B cell (primary cell): Measurements from ENCODE around the gene OR7A5. TPM values are rescaled to one million over a fixed set of nuclear protein-coding genes. Genes with fewer than 3 reads are reported as not detected.

Experiments used
- ATAC-seq: fragments of 200-7000 bp; cut with Tn5 transposase; one replicate; pipeline ENCODE4 v1.10.0; 2021; ENCODE audit warnings: low read depth, mild to moderate bottlenecking, moderate number of reproducible peaks, moderate library complexity
- CTCF ChIA-PET: fragments of 350-600 bp; sonication (Branson Sonifier 250); formaldehyde crosslinking; loops from one replicate; lab custom pipeline; 2021; ENCODE audit warnings: antibody characterized with exemption, inconsistent platforms; lab: Charles Lee
- POLR2A ChIA-PET: fragments of 350-600 bp; sonication (Branson Sonifier 250); formaldehyde crosslinking; loops from one replicate; lab custom pipeline; 2021; ENCODE audit warnings: antibody characterized with exemption; lab: Charles Lee
- DNase-seq: peaks from one replicate; pipeline ENCODE4 v3.0.0; 2013
- H2AFZ ChIP-seq: 2 replicates; pipeline ENCODE4 v1.6.1; 2012; ENCODE audit warnings: mild to moderate bottlenecking, low read depth, low read length; ENCODE audit not compliant: insufficient read depth, poor library complexity, severe bottlenecking
- H3K27ac ChIP-seq, 2 donors: 1 replicate in 1 of 2; 2 replicates in 1 of 2; pipeline ENCODE4 v1.5.1; 2012 to 2013; ENCODE audit warnings: low read length in 2 of 2, mild to moderate bottlenecking in 2 of 2, moderate library complexity in 1 of 2
- H3K27me3 ChIP-seq, 4 experiments: fragments of 200-600 bp in 1 of 4; sonication (generic) in 1 of 4; replicated peaks in 1 of 4; 1 replicate in 2 of 4; 2 replicates in 2 of 4; pipeline versions ENCODE4 v1.6.1 to v1.7.0; 2013 to 2016; ENCODE audit warnings: low read length in 3 of 4, mild to moderate bottlenecking in 2 of 4, mixed read lengths in 1 of 4, moderate library complexity in 1 of 4; ENCODE audit not compliant: insufficient read depth in 4 of 4, control insufficient read depth in 3 of 4; ENCODE audit errors: control extremely low read depth in 1 of 4
- H3K36me3 ChIP-seq, 2 experiments: replicated peaks in 1 of 2; 1 replicate in 1 of 2; 2 replicates in 1 of 2; pipeline versions ENCODE4 v1.6.1 to v1.7.1; 2013; ENCODE audit warnings: low read length in 1 of 2; ENCODE audit not compliant: insufficient read depth in 2 of 2, control insufficient read depth in 1 of 2; ENCODE audit errors: control extremely low read depth in 1 of 2, extremely low read depth in 1 of 2
- H3K4me1 ChIP-seq, 2 donors: fragments of 200-600 bp in 1 of 2; sonication (generic) in 1 of 2; 1 replicate in 1 of 2; 2 replicates in 1 of 2; pipeline versions ENCODE4 v1.5.1 to v1.6.1; 2013 to 2017; ENCODE audit warnings: low read length in 2 of 2; ENCODE audit not compliant: control insufficient read depth in 2 of 2, insufficient read depth in 2 of 2
- H3K4me2 ChIP-seq: replicated peaks from 2 replicates; pipeline ENCODE3; 2012; ENCODE audit warnings: mild to moderate bottlenecking, low read depth, low read length; ENCODE audit not compliant: poor library complexity, severe bottlenecking
- H3K4me3 ChIP-seq, 5 experiments: fragments of 200-600 bp in 1 of 5; sonication (generic) in 1 of 5; 1 replicate in 3 of 5; 2 replicates in 2 of 5; pipeline versions ENCODE4 v1.5.1 to v1.7.0; 2011 to 2016; ENCODE audit warnings: low read length in 4 of 5, mild to moderate bottlenecking in 4 of 5, low read depth in 2 of 5, control low read depth in 1 of 5, moderate library complexity in 1 of 5; ENCODE audit not compliant: insufficient read depth in 1 of 5; ENCODE audit errors: control extremely low read depth in 1 of 5, extremely low read depth in 1 of 5
- H3K79me2 ChIP-seq: fragments of 200-600 bp; sonication (generic); one replicate; pipeline ENCODE4 v1.6.0; 2016; ENCODE audit warnings: low read length; ENCODE audit not compliant: control insufficient read depth, insufficient read depth
- H3K9ac ChIP-seq: fragments of 200-600 bp; sonication (generic); 2 replicates; pipeline ENCODE4 v1.6.1; 2017; ENCODE audit warnings: mild to moderate bottlenecking, low read length, moderate library complexity
- H3K9me3 ChIP-seq, 3 donors: one replicate each; pipeline versions ENCODE4 v1.6.1 to v1.7.1; 2013; ENCODE audit warnings: low read length in 2 of 3; ENCODE audit not compliant: control insufficient read depth in 2 of 3, insufficient read depth in 1 of 3; ENCODE audit errors: control extremely low read depth in 1 of 3
- H4K20me1 ChIP-seq: 2 replicates; pipeline ENCODE4 v1.6.0; 2012; ENCODE audit warnings: mild to moderate bottlenecking, low read length; ENCODE audit not compliant: insufficient read depth, control insufficient read depth, poor library complexity, severe bottlenecking
- H3K27ac Mint-ChIP-seq: one replicate; pipeline ENCODE4 v1.8.0; 2021; ENCODE audit warnings: mixed read lengths
- H3K27me3 Mint-ChIP-seq: one replicate; pipeline ENCODE4 v1.8.0; 2021; ENCODE audit warnings: mixed read lengths
- H3K4me1 Mint-ChIP-seq: one replicate; pipeline ENCODE4 v1.8.0; 2021; ENCODE audit warnings: mixed read lengths
- H3K4me3 Mint-ChIP-seq: one replicate; pipeline ENCODE4 v1.8.0; 2021; ENCODE audit warnings: mixed read lengths
- H3K9me3 Mint-ChIP-seq: one replicate; pipeline ENCODE4 v1.8.0; 2022; ENCODE audit warnings: mixed read lengths; ENCODE audit not compliant: insufficient read depth
- EZH2 ChIP-seq: IDR thresholded peaks from 2 replicates; pipeline ENCODE4 v1.6.1; 2012; ENCODE audit warnings: borderline replicate concordance, low read depth, mild to moderate bottlenecking, moderate library complexity, low read length; ENCODE audit not compliant: insufficient read depth, poor library complexity, severe bottlenecking
- whole genome bisulfite sequencing: methylation state at CpG from one replicate; pipeline ENCODE4 v1.1.5; 2013; ENCODE audit warnings: missing lambda C conversion rate; ENCODE audit not compliant: insufficient coverage; 5-methylcytosine and 5-hydroxymethylcytosine counted together
- intact Hi-C: fragments of 100-400 bp; cut with micrococcal nuclease; formaldehyde crosslinking; loops from one replicate; pipeline ENCODE4 v1.10.0; 2022
- polyA plus RNA-seq: library from polyadenylated mRNA; depleted of rRNA; stranded (reverse); fragments of >200 nt; gene quantifications from 2 replicates; pipeline ENCODE4 v1.2.3, GENCODE V29; 2012
- total RNA-seq, 2 donors: library from RNA; stranded (reverse); fragments of 120-200 nt in 1 of 2; gene quantifications; 1 replicate in 1 of 2; 2 replicates in 1 of 2; pipeline versions ENCODE4 v1.2.3 to v1.2.4, GENCODE V29; 2013 to 2022
- TF ChIP-seq, protein P1 (sequence below): fragments of 200-600 bp; IDR thresholded peaks from one replicate; pipeline ENCODE4 v1.8.0; 2022; ENCODE audit warnings: antibody characterized with exemption, mild to moderate bottlenecking

The OR7A5 gene
- total and polyA plus RNA-seq, 2 donors (not counting 1 experiment from before 2014, with no cell fraction given) = not detected

DNA sequence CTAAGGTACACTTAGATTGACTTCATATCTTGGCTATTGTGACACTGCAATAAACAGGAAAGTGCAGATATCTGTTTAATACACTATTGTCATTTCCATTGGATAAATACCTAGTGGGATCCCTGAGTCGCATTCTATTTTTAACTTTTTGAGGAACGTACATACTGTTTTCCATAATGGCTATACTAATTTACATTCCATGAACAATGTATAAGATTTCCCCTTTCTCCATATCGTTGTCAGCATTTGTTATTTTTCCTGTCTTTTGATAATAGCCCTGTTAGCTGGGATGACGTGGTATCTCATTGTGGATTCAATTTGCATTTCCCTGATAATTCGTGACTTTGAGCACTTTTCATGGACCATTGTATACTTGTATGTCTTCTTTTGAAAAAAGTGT lies 33.5 kb upstream of the OR7A5 start:
- Histone ChIP-seq H3K27me3 (peaks cover 0 to 6% (median 0%) of the 10 kb centered on the region in 4 experiments), H3K27ac (no peak overlapping the region), H3K9me3 (no peaks in the 10 kb centered on the region), H4K20me1 (no peaks in the 10 kb centered on the region), H3K4me3 (no peak overlapping the region), H3K36me3 (no peaks in the 10 kb centered on the region), H3K79me2 (no peaks in the 10 kb centered on the region), H3K9ac (no peak overlapping the region), H3K4me2 (no peak overlapping the region), H3K4me1 (no peaks in the 10 kb centered on the region), H2AFZ (no peak overlapping the region)
- no peak for DNase-seq
- ATAC-seq = no peak
- Mint-ChIP-seq H3K27ac (no peak overlapping the region), H3K27me3 (peaks cover 49% of the 10 kb centered on the region), H3K9me3 (no peaks in the 10 kb centered on the region), H3K4me1 (no peaks in the 10 kb centered on the region), H3K4me3 (no peak overlapping the region)
- POLR2A ChIA-PET = no interaction called here
- intact Hi-C loops = no loop called here
- no CpG with 5 or more reads among the region's 5 CpGs for WGBS
- CTCF ChIA-PET = interaction anchor here (0.8 to 1.1 kb wide), 2 partner anchors 283 to 687 kb away, joined by 3 to 4 read pairs; no protein-coding TSS in a partner anchor
- TF ChIP-seq, protein P1, sequence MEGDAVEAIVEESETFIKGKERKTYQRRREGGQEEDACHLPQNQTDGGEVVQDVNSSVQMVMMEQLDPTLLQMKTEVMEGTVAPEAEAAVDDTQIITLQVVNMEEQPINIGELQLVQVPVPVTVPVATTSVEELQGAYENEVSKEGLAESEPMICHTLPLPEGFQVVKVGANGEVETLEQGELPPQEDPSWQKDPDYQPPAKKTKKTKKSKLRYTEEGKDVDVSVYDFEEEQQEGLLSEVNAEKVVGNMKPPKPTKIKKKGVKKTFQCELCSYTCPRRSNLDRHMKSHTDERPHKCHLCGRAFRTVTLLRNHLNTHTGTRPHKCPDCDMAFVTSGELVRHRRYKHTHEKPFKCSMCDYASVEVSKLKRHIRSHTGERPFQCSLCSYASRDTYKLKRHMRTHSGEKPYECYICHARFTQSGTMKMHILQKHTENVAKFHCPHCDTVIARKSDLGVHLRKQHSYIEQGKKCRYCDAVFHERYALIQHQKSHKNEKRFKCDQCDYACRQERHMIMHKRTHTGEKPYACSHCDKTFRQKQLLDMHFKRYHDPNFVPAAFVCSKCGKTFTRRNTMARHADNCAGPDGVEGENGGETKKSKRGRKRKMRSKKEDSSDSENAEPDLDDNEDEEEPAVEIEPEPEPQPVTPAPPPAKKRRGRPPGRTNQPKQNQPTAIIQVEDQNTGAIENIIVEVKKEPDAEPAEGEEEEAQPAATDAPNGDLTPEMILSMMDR = no peak
- no peak for TF ChIP-seq EZH2

DNA sequence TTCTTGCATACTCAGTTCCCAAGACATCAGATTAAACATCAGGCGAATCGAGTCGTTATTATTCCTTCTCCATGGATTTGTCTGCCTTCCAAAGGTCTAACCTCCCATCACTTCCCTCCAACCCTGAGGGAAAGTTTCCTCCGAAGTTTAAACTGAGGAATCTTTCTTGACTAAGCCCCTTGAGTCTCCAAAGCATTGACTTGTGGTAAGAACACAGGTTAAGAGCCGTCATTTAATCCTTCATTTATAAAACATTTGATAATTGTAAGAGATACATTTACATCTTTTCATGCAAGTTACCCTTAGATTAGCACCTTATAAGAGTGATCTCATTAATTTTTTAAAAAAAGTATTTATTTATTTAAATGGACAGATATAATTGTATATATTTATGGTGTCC lies 13.8 kb upstream of the OR7A5 start, which contains the start of gene OR7A10:
TSS of gene OR7A10 (minus strand) at position 101 of the 400 bp plus-strand sequence. CDS start 7,045 bp downstream, outside the sequence.
- intact Hi-C loops = no loop called here
- Histone ChIP-seq H3K4me2 (no peak within 1 kb of the TSS), H3K4me1 (no peaks in the 10 kb centered on the region), H2AFZ (no peak within 1 kb of the TSS), H3K79me2 (no peaks in the 10 kb centered on the region), H3K4me3 (no peak within 1 kb of the TSS), H3K9ac (no peak within 1 kb of the TSS), H4K20me1 (no peaks in the 10 kb centered on the region), H3K27ac (no peak within 1 kb of the TSS), H3K36me3 (no peaks in the 10 kb centered on the region), H3K9me3 (no peaks in the 10 kb centered on the region), H3K27me3 (no peaks in the 10 kb centered on the region)
- WGBS = 100% methylated on average over 3 of the region's 5 CpGs
- CTCF ChIA-PET = interaction anchor here (0.5 to 0.7 kb wide), 2 partner anchors 252 to 1021 kb away, joined by 3 read pairs; no protein-coding TSS in a partner anchor
- Mint-ChIP-seq H3K4me3 (no peak within 1 kb of the TSS), H3K9me3 (no peaks in the 10 kb centered on the region), H3K27ac (no peak within 1 kb of the TSS), H3K4me1 (no peaks in the 10 kb centered on the region), H3K27me3 (peaks cover 43% of the 10 kb centered on the region)
- POLR2A ChIA-PET = no interaction called here
- no peak for DNase-seq
- no peak for ATAC-seq
- no peak for TF ChIP-seq EZH2
- TF ChIP-seq, protein P1 = no peak
